ENCODE data around the gene ZBTB40. TPM values are rescaled to one million over a fixed set of nuclear protein-coding genes. Genes with fewer than 3 reads are reported as not detected.

The ZBTB40 gene
- total RNA-seq, 1 experiment from 2014 or later, result 16.3 TPM

DNA sequence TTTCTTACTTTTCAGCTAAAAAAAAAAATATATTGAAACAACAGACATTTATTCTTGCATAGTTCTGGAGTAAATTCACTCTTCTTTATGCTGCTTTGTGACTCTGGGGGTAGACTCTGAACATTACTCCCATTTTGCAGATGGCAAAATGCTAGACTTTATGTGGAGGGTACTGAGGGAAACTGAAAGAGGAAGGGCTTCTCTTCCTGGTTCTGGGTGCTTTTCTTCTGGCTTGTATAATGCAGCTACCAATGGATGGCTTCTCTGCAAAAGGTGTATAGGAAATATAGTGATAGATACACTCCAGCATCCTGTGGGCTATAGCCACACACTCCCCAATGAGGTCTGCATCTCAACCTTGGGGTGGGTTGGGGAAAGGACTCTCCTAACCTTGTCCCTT, 19.7 kb upstream of the ZBTB40 start:
- H3K27me3 ChIP-seq (ENCODE audit: insufficient read depth, low read length), result no peaks in the 10 kb centered on the region
- Mint-ChIP-seq H3K27me3 (ENCODE audit: low read depth) (no peaks in the 10 kb centered on the region; the same call in 1 of the 2 replicates), H3K36me3 (ENCODE audit: insufficient read depth in 1 of 3, low read depth in 3 of 3) (peaks cover 0 to 4% (median 0%) of the 10 kb centered on the region in 3 experiments; a peak in 1 of 7 replicates), H3K4me3 (no peak overlapping the region), H3K4me1 (no peaks in the 10 kb centered on the region), H3K9me3 (peaks cover 0 to 3% of the 10 kb centered on the region in 2 experiments; a peak in 2 of 5 replicates), H3K27ac (no peak overlapping the region)
- H3K18ac ChIP-seq (ENCODE audit: insufficient read length, low read depth, low read length), result no peak overlapping the region
- H2BK15ac ChIP-seq (ENCODE audit: low read depth, low read length), result no peak overlapping the region
- no peaks in the 10 kb centered on the region for H3K9me3 ChIP-seq (ENCODE audit: control insufficient read depth, low read depth, low read length)
- no peak overlapping the region for H3T11ph ChIP-seq (ENCODE audit: low read length)
- H2BK20ac ChIP-seq (ENCODE audit: low read depth, low read length, poor library complexity, severe bottlenecking), result no peak overlapping the region
- no peak overlapping the region for H2BK12ac ChIP-seq (ENCODE audit: insufficient read length, low read depth, low read length)
- no peak overlapping the region for H3K4me2 ChIP-seq (ENCODE audit: insufficient read depth, insufficient read length, low read length)
- no peak overlapping the region for H3K4ac ChIP-seq (ENCODE audit: low read depth, low read length)
- DNase-seq, result no peak
- H2AK5ac ChIP-seq (ENCODE audit: insufficient read length, low read length), result no peak overlapping the region
- no peak overlapping the region for H3K56ac ChIP-seq (ENCODE audit: insufficient read length, low read depth, low read length)
- no peaks in the 10 kb centered on the region for H3K79me2 ChIP-seq (ENCODE audit: insufficient read depth, low read length)
- no peaks in the 10 kb centered on the region for H3K79me1 ChIP-seq (ENCODE audit: insufficient read depth, low read depth, low read length, poor library complexity, severe bottlenecking)
- no peak overlapping the region for H4K91ac ChIP-seq (ENCODE audit: insufficient read length, low read depth, low read length)
- no peaks in the 10 kb centered on the region for H3K4me1 ChIP-seq (ENCODE audit: insufficient read depth, low read length)
- no peaks in the 10 kb centered on the region for H4K20me1 ChIP-seq (ENCODE audit: control insufficient read depth, insufficient read depth, insufficient read length)
- no peak overlapping the region for H2BK120ac ChIP-seq (ENCODE audit: low read depth, low read length, poor library complexity, severe bottlenecking)
- no peak overlapping the region for H3K27ac ChIP-seq (ENCODE audit: insufficient read length, low read depth, low read length)
- H3K23me2 ChIP-seq (ENCODE audit: insufficient read length, low read depth, low read length, poor library complexity, severe bottlenecking), result no peaks in the 10 kb centered on the region
- no peak overlapping the region for H2AFZ ChIP-seq (ENCODE audit: low read length)
- H3K9ac ChIP-seq (ENCODE audit: extremely low read depth, insufficient read length, low read length), result no peak overlapping the region
- no peak overlapping the region for H4K8ac ChIP-seq (replicated peaks; ENCODE audit: insufficient read length, low read depth, low read length)
- no peak overlapping the region for H2BK5ac ChIP-seq (ENCODE audit: insufficient read length, low read length)
- no peak overlapping the region for H3K23ac ChIP-seq (ENCODE audit: insufficient read length, low read depth, low read length)
- TF ChIP-seq, protein P1, sequence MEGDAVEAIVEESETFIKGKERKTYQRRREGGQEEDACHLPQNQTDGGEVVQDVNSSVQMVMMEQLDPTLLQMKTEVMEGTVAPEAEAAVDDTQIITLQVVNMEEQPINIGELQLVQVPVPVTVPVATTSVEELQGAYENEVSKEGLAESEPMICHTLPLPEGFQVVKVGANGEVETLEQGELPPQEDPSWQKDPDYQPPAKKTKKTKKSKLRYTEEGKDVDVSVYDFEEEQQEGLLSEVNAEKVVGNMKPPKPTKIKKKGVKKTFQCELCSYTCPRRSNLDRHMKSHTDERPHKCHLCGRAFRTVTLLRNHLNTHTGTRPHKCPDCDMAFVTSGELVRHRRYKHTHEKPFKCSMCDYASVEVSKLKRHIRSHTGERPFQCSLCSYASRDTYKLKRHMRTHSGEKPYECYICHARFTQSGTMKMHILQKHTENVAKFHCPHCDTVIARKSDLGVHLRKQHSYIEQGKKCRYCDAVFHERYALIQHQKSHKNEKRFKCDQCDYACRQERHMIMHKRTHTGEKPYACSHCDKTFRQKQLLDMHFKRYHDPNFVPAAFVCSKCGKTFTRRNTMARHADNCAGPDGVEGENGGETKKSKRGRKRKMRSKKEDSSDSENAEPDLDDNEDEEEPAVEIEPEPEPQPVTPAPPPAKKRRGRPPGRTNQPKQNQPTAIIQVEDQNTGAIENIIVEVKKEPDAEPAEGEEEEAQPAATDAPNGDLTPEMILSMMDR (conservative IDR thresholded peaks at IDR 0.05), result no peak
- no peak overlapping the region for H4K5ac ChIP-seq (ENCODE audit: insufficient read length, low read depth, low read length)
- H3K14ac ChIP-seq (ENCODE audit: insufficient read depth, low read length), result no peak overlapping the region
